OCI-LY3 (cell line): ENCODE data around the gene GSN.

Experiments used
- CTCF ChIP-seq: fragments of 200-600, 300-600 bp; sonication (generic); IDR thresholded peaks from 2 replicates; pipeline ENCODE4 v1.5.1; 2014; ENCODE audit warnings: antibody characterized with exemption, low read length, low read depth
- EZH2phosphoT487 ChIP-seq: fragments of 200-600 bp; shearing (Covaris generic); IDR thresholded peaks from 2 replicates; pipeline ENCODE4 v1.6.1; 2018; ENCODE audit warnings: antibody characterized with exemption, mixed run types, low read depth

DNA sequence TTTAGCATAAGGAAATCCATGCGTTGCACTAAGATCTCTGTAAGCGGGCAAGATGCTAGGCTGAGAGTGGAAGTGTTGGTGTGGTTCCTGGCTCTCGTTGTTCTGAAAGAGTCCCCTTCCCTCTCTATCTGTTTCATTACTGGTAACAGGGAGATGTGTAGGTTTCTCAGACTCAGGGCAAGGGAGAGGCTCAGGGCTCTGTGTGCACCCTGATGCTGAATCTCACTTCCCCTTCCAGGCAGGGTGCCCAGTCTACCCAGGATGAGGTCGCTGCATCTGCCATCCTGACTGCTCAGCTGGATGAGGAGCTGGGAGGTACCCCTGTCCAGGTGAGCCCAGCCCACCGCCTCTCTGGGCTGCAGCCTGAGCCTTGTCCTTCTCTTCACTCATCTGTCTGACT is 56.4 kb downstream of the GSN start:
- TF ChIP-seq CTCF (no peak), EZH2phosphoT487 (no peak)
